Fibroblast of lung (primary cell): Measurements from ENCODE around the gene APOL2. TPM values are rescaled to one million over a fixed set of nuclear protein-coding genes. Genes with fewer than 3 reads are reported as not detected.

Source experiments
- DNase-seq, 2 donors: peaks; one replicate each; pipeline versions ENCODE4 v3.0.0 to v3.0.0-alpha.2; 2010; ENCODE audit warnings: low read depth in 2 of 2
- H2AFZ ChIP-seq: 2 replicates; pipeline ENCODE4 v1.5.1; 2012; ENCODE audit warnings: low read length, control low read depth, inconsistent platforms
- H3K27ac ChIP-seq: 2 replicates; pipeline ENCODE4 v1.5.1; 2011; ENCODE audit warnings: low read length, control low read depth; ENCODE audit not compliant: insufficient read depth
- H3K27me3 ChIP-seq: 2 replicates; pipeline ENCODE4 v1.5.1; 2011; ENCODE audit warnings: mild to moderate bottlenecking, low read length; ENCODE audit not compliant: control insufficient read depth, insufficient read depth
- H3K36me3 ChIP-seq: 2 replicates; pipeline ENCODE4 v1.5.1; 2011; ENCODE audit warnings: low read length; ENCODE audit not compliant: control insufficient read depth, insufficient read depth
- H3K4me1 ChIP-seq: 2 replicates; pipeline ENCODE4 v1.5.1; 2011; ENCODE audit warnings: low read length; ENCODE audit not compliant: control insufficient read depth, insufficient read depth; ENCODE audit errors: extremely low read depth
- H3K4me2 ChIP-seq: 2 replicates; pipeline ENCODE4 v1.5.1; 2011; ENCODE audit warnings: low read length, control low read depth; ENCODE audit not compliant: insufficient read depth; ENCODE audit errors: extremely low read depth
- H3K4me3 ChIP-seq, 4 experiments: fragments of 200-600 bp in 1 of 4; sonication (generic) in 1 of 4; replicated peaks in 1 of 4; 2 replicates each; pipeline ENCODE4 v1.5.1; 2011 to 2016; ENCODE audit warnings: low read length in 4 of 4, low read depth in 3 of 4, mild to moderate bottlenecking in 3 of 4, control low read depth in 2 of 4, inconsistent platforms in 1 of 4, mixed read lengths in 1 of 4; ENCODE audit not compliant: insufficient read depth in 1 of 4; ENCODE audit errors: control extremely low read depth in 1 of 4
- H3K79me2 ChIP-seq: 2 replicates; pipeline ENCODE4 v1.5.1; 2012; ENCODE audit warnings: mild to moderate bottlenecking, low read length, inconsistent platforms; ENCODE audit not compliant: control insufficient read depth, insufficient read depth
- H3K9ac ChIP-seq: 2 replicates; pipeline ENCODE4 v1.5.1; 2011; ENCODE audit warnings: mild to moderate bottlenecking, low read length, control low read depth; ENCODE audit not compliant: insufficient read depth
- H3K9me3 ChIP-seq: 2 replicates; pipeline ENCODE4 v1.5.1; 2012; ENCODE audit warnings: low read depth, low read length; ENCODE audit not compliant: control insufficient read depth, insufficient read depth
- H4K20me1 ChIP-seq: 2 replicates; pipeline ENCODE4 v1.5.1; 2011; ENCODE audit warnings: low read length; ENCODE audit not compliant: control insufficient read depth, insufficient read depth; ENCODE audit errors: extremely low read depth
- CTCF ChIP-seq, 2 donors: IDR thresholded peaks in 1 of 2; conservative IDR thresholded peaks in 1 of 2; 1 replicate in 1 of 2; 2 replicates in 1 of 2; pipeline ENCODE4 v1.5.1; 2011 to 2012; ENCODE audit warnings: low read length in 2 of 2, control low read depth in 1 of 2, inconsistent platforms in 1 of 2, low read depth in 1 of 2, mild to moderate bottlenecking in 1 of 2
- EZH2 ChIP-seq: IDR thresholded peaks from 2 replicates; pipeline ENCODE4 v1.5.1; 2012; ENCODE audit warnings: low read length, control low read depth, mild to moderate bottlenecking; ENCODE audit errors: missing control alignments
- polyA plus RNA-seq, 2 donors: library from polyadenylated mRNA; depleted of rRNA in 1 of 2; stranded (reverse) in 1 of 2; unstranded in 1 of 2; fragments of >200 nt; gene quantifications; 2 replicates each; pipeline ENCODE4 v1.2.1, GENCODE V29; 2011 to 2012; ENCODE audit warnings: missing spikeins in 1 of 2
- total RNA-seq: library from RNA; depleted of rRNA; stranded (reverse); fragments of >200 nt; gene quantifications from 2 replicates; pipeline ENCODE4 v1.2.1, GENCODE V29; 2014

Gene APOL2
- total and polyA plus RNA-seq, 2 donors (not counting 1 experiment from before 2014, with no cell fraction given), result 38.0 to 49.5 TPM

DNA sequence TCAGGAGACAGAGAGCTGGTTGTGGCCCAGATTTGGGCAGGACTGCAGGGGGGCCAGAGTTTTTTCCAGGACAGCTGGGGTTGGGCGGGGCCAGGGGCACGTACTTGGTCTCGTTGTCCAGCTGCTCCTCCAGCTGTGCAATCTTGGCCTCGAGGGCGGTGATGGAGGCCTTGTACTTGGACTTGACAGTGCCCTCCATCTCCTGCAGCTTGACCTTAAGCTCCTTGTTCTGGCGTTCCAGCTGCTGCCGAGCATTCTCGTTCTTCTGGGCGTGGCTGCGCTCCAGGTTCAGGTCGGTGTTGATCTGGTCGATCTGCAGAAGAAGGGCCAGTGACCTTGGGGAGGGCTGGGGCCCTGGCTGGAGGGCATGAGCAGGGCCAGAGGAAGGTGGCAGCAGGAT is 45.7 kb upstream of the APOL2 start:
- H3K4me1 ChIP-seq, result peaks cover 5% of the 10 kb centered on the region
- H2AFZ ChIP-seq, result no peak overlapping the region
- H3K36me3 ChIP-seq, result peaks cover 73% of the 10 kb centered on the region
- DNase-seq, result no peak
- H4K20me1 ChIP-seq, result no peaks in the 10 kb centered on the region
- H3K4me2 ChIP-seq, result no peak overlapping the region
- no peak overlapping the region for H3K27ac ChIP-seq
- H3K9ac ChIP-seq, result no peak overlapping the region
- H3K79me2 ChIP-seq, result peaks cover 12% of the 10 kb centered on the region
- H3K4me3 ChIP-seq, result no peak overlapping the region
- H3K27me3 ChIP-seq, result no peaks in the 10 kb centered on the region
- TF ChIP-seq EZH2, result no peak
- TF ChIP-seq CTCF (conservative IDR thresholded peaks at IDR 0.05 in 1 of 2, IDR thresholded peaks at IDR 0.05 in 1 of 2; ENCODE audit: low read depth in 1 of 2, low read length in 2 of 2), result no peak
- H3K9me3 ChIP-seq, result no peaks in the 10 kb centered on the region

- Histone ChIP-seq H3K9ac (no peak overlapping the region), H2AFZ (no peak overlapping the region), H3K27ac (no peak overlapping the region), H3K9me3 (no peaks in the 10 kb centered on the region), H4K20me1 (no peaks in the 10 kb centered on the region), H3K27me3 (no peaks in the 10 kb centered on the region), H3K4me1 (peaks cover 5% of the 10 kb centered on the region), H3K79me2 (peaks cover 8% of the 10 kb centered on the region), H3K4me2 (no peak overlapping the region), H3K4me3 (no peak overlapping the region), H3K36me3 (peaks cover 69% of the 10 kb centered on the region)
- TF ChIP-seq EZH2 (no peak), CTCF (conservative IDR thresholded peaks at IDR 0.05 in 1 of 2, IDR thresholded peaks at IDR 0.05 in 1 of 2; ENCODE audit: low read depth in 1 of 2, low read length in 2 of 2) (no peak)
- no peak for DNase-seq
Measured at GRCh38 chr22:36284171-36284571, 44.8 kb upstream of the APOL2 start.

DNA sequence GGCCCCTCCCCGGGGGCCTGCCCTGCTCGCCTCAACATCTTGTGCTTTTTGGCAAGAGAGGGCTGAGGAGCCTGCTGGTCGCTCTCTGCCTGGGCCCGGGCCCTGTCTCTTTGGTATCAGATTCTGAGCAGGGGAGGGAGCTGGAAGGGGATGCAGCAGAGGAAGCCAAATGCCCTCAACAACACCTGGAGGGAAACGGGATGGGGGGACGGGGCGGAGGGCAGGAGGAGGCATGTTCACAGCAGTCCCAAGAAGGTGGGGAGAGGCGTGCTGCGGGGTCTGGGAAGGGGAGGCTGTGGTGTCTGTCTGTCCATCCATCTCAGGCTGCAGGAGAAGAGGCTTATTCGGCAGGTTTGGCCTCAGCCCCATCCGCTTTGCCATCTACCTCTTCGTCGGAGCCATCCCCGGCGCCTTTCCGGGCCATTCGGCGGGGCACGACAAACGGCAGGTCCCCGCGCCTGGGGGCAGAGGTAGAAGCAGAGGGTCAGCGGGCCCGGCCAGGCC is 43.1 kb upstream of the APOL2 start:
- Histone ChIP-seq H3K36me3 (peaks cover 57% of the 10 kb centered on the region), H3K79me2 (peaks cover 8% of the 10 kb centered on the region), H3K4me3 (no peak overlapping the region), H3K9ac (no peak overlapping the region), H3K27me3 (no peaks in the 10 kb centered on the region), H3K27ac (no peak overlapping the region), H3K9me3 (no peaks in the 10 kb centered on the region), H2AFZ (no peak overlapping the region), H4K20me1 (no peaks in the 10 kb centered on the region), H3K4me1 (peaks cover 5% of the 10 kb centered on the region), H3K4me2 (no peak overlapping the region)
- no peak for DNase-seq
- no peak for TF ChIP-seq EZH2
- no peak for TF ChIP-seq CTCF (conservative IDR thresholded peaks at IDR 0.05 in 1 of 2, IDR thresholded peaks at IDR 0.05 in 1 of 2; ENCODE audit: low read depth in 1 of 2, low read length in 2 of 2)
